Trophoblast cell (in vitro differentiated cells and primary cell): ENCODE data around the gene DSC2.

ENCODE experiments used
- DNase-seq, 2 donors: peaks; one replicate each; pipeline ENCODE4 v3.0.0-alpha.2; 2016
- H2AFZ ChIP-seq: 2 replicates; pipeline ENCODE4 v1.6.1; 2013; ENCODE audit warnings: low read length, moderate library complexity, mild to moderate bottlenecking; ENCODE audit not compliant: insufficient read depth, poor library complexity
- H2AK5ac ChIP-seq: 2 replicates; pipeline ENCODE4 v1.6.1; 2013; ENCODE audit warnings: mild to moderate bottlenecking, low read length
- H2BK120ac ChIP-seq: 2 replicates; pipeline ENCODE4 v1.6.1; 2013; ENCODE audit warnings: low read length, mild to moderate bottlenecking, moderate library complexity; ENCODE audit not compliant: insufficient read depth, poor library complexity
- H2BK12ac ChIP-seq: 2 replicates; pipeline ENCODE4 v1.6.1; 2013; ENCODE audit warnings: mild to moderate bottlenecking, low read length, moderate library complexity
- H2BK5ac ChIP-seq: 2 replicates; pipeline ENCODE4 v1.6.1; 2013; ENCODE audit warnings: low read length, low read depth, moderate library complexity, mild to moderate bottlenecking; ENCODE audit not compliant: poor library complexity
- H3K14ac ChIP-seq: 2 replicates; pipeline ENCODE4 v1.6.1; 2013; ENCODE audit warnings: mild to moderate bottlenecking, low read length
- H3K18ac ChIP-seq: 2 replicates; pipeline ENCODE4 v1.6.1; 2013; ENCODE audit warnings: mild to moderate bottlenecking, low read length
- H3K23ac ChIP-seq: 2 replicates; pipeline ENCODE4 v1.6.1; 2013; ENCODE audit warnings: low read length
- H3K27ac ChIP-seq: 2 replicates; pipeline ENCODE4 v1.5.1; 2013; ENCODE audit warnings: low read depth, mild to moderate bottlenecking, inconsistent platforms, low read length, moderate library complexity
- H3K27me3 ChIP-seq: 2 replicates; pipeline ENCODE4 v1.6.1; 2013; ENCODE audit warnings: inconsistent platforms, mild to moderate bottlenecking, low read length, moderate library complexity; ENCODE audit not compliant: insufficient read depth
- H3K36me3 ChIP-seq, 2 experiments: 1 replicate in 1 of 2; 2 replicates in 1 of 2; pipeline ENCODE4 v1.6.1; 2013; ENCODE audit warnings: low read length in 2 of 2, mild to moderate bottlenecking in 2 of 2, moderate library complexity in 1 of 2; ENCODE audit not compliant: insufficient read depth in 2 of 2, control insufficient read depth in 1 of 2
- H3K4ac ChIP-seq: 2 replicates; pipeline ENCODE4 v1.6.1; 2013; ENCODE audit warnings: low read depth, mild to moderate bottlenecking, low read length, moderate library complexity
- H3K4me1 ChIP-seq, 2 experiments: 1 replicate in 1 of 2; 2 replicates in 1 of 2; pipeline ENCODE4 v1.6.1; 2013; ENCODE audit warnings: low read length in 2 of 2, mild to moderate bottlenecking in 2 of 2, moderate library complexity in 1 of 2; ENCODE audit not compliant: insufficient read depth in 2 of 2, control insufficient read depth in 1 of 2
- H3K4me2 ChIP-seq: 2 replicates; pipeline ENCODE4 v1.6.1; 2013; ENCODE audit warnings: inconsistent platforms, mild to moderate bottlenecking, low read length, moderate library complexity
- H3K4me3 ChIP-seq: 2 replicates; pipeline ENCODE4 v1.5.1; 2013; ENCODE audit warnings: mild to moderate bottlenecking, low read depth, low read length, inconsistent platforms
- H3K79me1 ChIP-seq: one replicate; pipeline ENCODE4 v1.6.1; 2013; ENCODE audit warnings: low read length
- H3K79me2 ChIP-seq: 2 replicates; pipeline ENCODE4 v1.6.1; 2013; ENCODE audit warnings: low read length, mild to moderate bottlenecking; ENCODE audit not compliant: control insufficient read depth, insufficient read depth, poor library complexity
- H3K9ac ChIP-seq: 2 replicates; pipeline ENCODE4 v1.6.1; 2013; ENCODE audit warnings: mild to moderate bottlenecking, low read length
- H3K9me3 ChIP-seq: 2 replicates; pipeline ENCODE4 v1.6.1; 2013; ENCODE audit warnings: low read depth, mild to moderate bottlenecking, control low read depth, inconsistent platforms, low read length; ENCODE audit not compliant: insufficient read depth
- H4K12ac ChIP-seq: 2 replicates; pipeline ENCODE4 v1.6.1; 2013; ENCODE audit warnings: low read depth, mild to moderate bottlenecking, low read length, moderate library complexity
- H4K8ac ChIP-seq: 2 replicates; pipeline ENCODE4 v1.6.1; 2013; ENCODE audit warnings: low read depth, mild to moderate bottlenecking, low read length, moderate library complexity
- H4K91ac ChIP-seq: one replicate; pipeline ENCODE4 v1.6.1; 2013; ENCODE audit warnings: low read depth, mild to moderate bottlenecking, low read length, moderate library complexity
- WGBS: extraction: QIAGEN DNeasy Blood & Tissue Kit; methylation state at CpG from one replicate; pipeline ENCODE4 v1.1.7; 2013; ENCODE audit warnings: missing lambda C conversion rate; ENCODE audit not compliant: insufficient read length, insufficient coverage; ENCODE audit errors: extremely low coverage; 5-methylcytosine and 5-hydroxymethylcytosine counted together

DSC2 gene

GRCh38 chr18:31098878-31099277, 3.3 kb downstream of the DSC2 start:
- Histone ChIP-seq H2BK12ac (no peak overlapping the region), H3K9me3 (no peaks in the 10 kb centered on the region), H3K79me2 (peaks cover 21% of the 10 kb centered on the region), H2BK120ac (no peak overlapping the region), H3K36me3 (no peaks in the 10 kb centered on the region), H2BK5ac (no peak overlapping the region), H3K4me3 (no peak overlapping the region), H3K27me3 (no peaks in the 10 kb centered on the region), H3K9ac (no peak overlapping the region), H3K4me2 (no peak overlapping the region), H2AK5ac (no peak overlapping the region), H2AFZ (no peak overlapping the region), H3K23ac (no peak overlapping the region), H3K79me1 (peaks cover 21% of the 10 kb centered on the region), H4K12ac (no peak overlapping the region), H4K91ac (no peak overlapping the region), H3K4ac (no peak overlapping the region), H3K27ac (no peak overlapping the region), H3K18ac (no peak overlapping the region), H3K4me1 (peaks cover 2 to 6% of the 10 kb centered on the region in 2 experiments), H4K8ac (no peak overlapping the region), H3K14ac (no peak overlapping the region)
- no peak for DNase-seq

- no peak overlapping the region for H2BK5ac ChIP-seq
- H3K18ac ChIP-seq = no peak overlapping the region
- no peak overlapping the region for H3K14ac ChIP-seq
- H3K4me2 ChIP-seq = no peak overlapping the region
- no peak overlapping the region for H2AK5ac ChIP-seq
- no peak overlapping the region for H3K4me3 ChIP-seq
- no peak overlapping the region for H2BK12ac ChIP-seq
- H3K27ac ChIP-seq = no peak overlapping the region
- H3K79me2 ChIP-seq = peaks cover 21% of the 10 kb centered on the region
- no peak overlapping the region for H3K23ac ChIP-seq
- no peaks in the 10 kb centered on the region for H3K27me3 ChIP-seq
- H3K9ac ChIP-seq = no peak overlapping the region
- H4K12ac ChIP-seq = no peak overlapping the region
- no peaks in the 10 kb centered on the region for H3K9me3 ChIP-seq
- H4K8ac ChIP-seq = no peak overlapping the region
- no peak overlapping the region for H3K4ac ChIP-seq
- no peak overlapping the region for H4K91ac ChIP-seq
- peaks cover 21% of the 10 kb centered on the region for H3K79me1 ChIP-seq
- H3K36me3 ChIP-seq = peaks cover 2 to 4% of the 10 kb centered on the region in 2 experiments
- no peak for DNase-seq
- no peak overlapping the region for H2AFZ ChIP-seq
- H3K4me1 ChIP-seq = peaks cover 2 to 6% of the 10 kb centered on the region in 2 experiments
- H2BK120ac ChIP-seq = no peak overlapping the region
- no CpG with 5 or more reads among the region's 3 CpGs for WGBS
Observed at GRCh38 chr18:31097666-31098065, 4.6 kb downstream of the DSC2 start.

- Histone ChIP-seq H2AFZ (no peak overlapping the region), H2BK12ac (no peak overlapping the region), H3K27ac (no peak overlapping the region), H2BK120ac (no peak overlapping the region), H3K9ac (no peak overlapping the region), H2BK5ac (no peak overlapping the region), H4K8ac (no peak overlapping the region), H3K4me1 (no peaks in the 10 kb centered on the region), H2AK5ac (no peak overlapping the region), H3K18ac (no peak overlapping the region), H3K4me2 (no peak overlapping the region), H4K91ac (no peak overlapping the region), H3K79me1 (no peaks in the 10 kb centered on the region), H4K12ac (no peak overlapping the region), H3K14ac (no peak overlapping the region), H3K27me3 (no peaks in the 10 kb centered on the region), H3K9me3 (no peaks in the 10 kb centered on the region), H3K36me3 (peaks cover 3 to 16% of the 10 kb centered on the region in 2 experiments), H3K4me3 (no peak overlapping the region), H3K4ac (no peak overlapping the region), H3K23ac (no peak overlapping the region), H3K79me2 (peaks cover 3% of the 10 kb centered on the region)
- no peak for DNase-seq
- no CpG with 5 or more reads among the region's 2 CpGs for WGBS
Observed at GRCh38 chr18:31093880-31094279, 8.3 kb downstream of the DSC2 start.

- DNase-seq = no peak
- H3K4ac ChIP-seq = peak overlapping the region; percentile 46
- H2AFZ ChIP-seq = no peak overlapping the region
- no peaks in the 10 kb centered on the region for H3K9me3 ChIP-seq
- no peaks in the 10 kb centered on the region for H3K4me1 ChIP-seq
- H3K9ac ChIP-seq = peak overlapping the region; percentile 16
- no peak overlapping the region for H4K12ac ChIP-seq
- H3K79me2 ChIP-seq = peaks cover 3% of the 10 kb centered on the region
- no peak overlapping the region for H2BK5ac ChIP-seq
- H4K91ac ChIP-seq = no peak overlapping the region
- no CpG with 5 or more reads among the region's 3 CpGs for WGBS
- no peak overlapping the region for H2BK120ac ChIP-seq
- peaks cover 6 to 21% of the 10 kb centered on the region in 2 experiments for H3K36me3 ChIP-seq
- no peaks in the 10 kb centered on the region for H3K27me3 ChIP-seq
- H3K23ac ChIP-seq = no peak overlapping the region
- no peak overlapping the region for H4K8ac ChIP-seq
- no peak overlapping the region for H3K4me2 ChIP-seq
- no peak overlapping the region for H2BK12ac ChIP-seq
- H3K79me1 ChIP-seq = no peaks in the 10 kb centered on the region
- H3K18ac ChIP-seq = no peak overlapping the region
- no peak overlapping the region for H3K4me3 ChIP-seq
- no peak overlapping the region for H3K27ac ChIP-seq
- no peak overlapping the region for H3K14ac ChIP-seq
- no peak overlapping the region for H2AK5ac ChIP-seq
Observed at GRCh38 chr18:31093294-31093693, 8.9 kb downstream of the DSC2 start.
